Measurements from ENCODE around the gene BRSK1. TPM values are rescaled to one million over a fixed set of nuclear protein-coding genes. Genes with fewer than 3 reads are reported as not detected.

The BRSK1 gene
- total and polyA plus RNA-seq, 2 of the 13 experiments (the other 11 are each of a cell fraction or from before 2014, with no cell fraction given) = 0.18 to 1.2 TPM

- no peak for TF ChIP-seq ZNF142 (CRISPR knock-in tag; IDR thresholded peaks at IDR 0.05)
- TF ChIP-seq ZNF580 (CRISPR knock-in tag; IDR thresholded peaks at IDR 0.05; ENCODE audit: borderline replicate concordance, low read depth) = peak; percentile 95; the same call in 1 of the 2 replicates
- TF ChIP-seq TRAFD1 (CRISPR knock-in tag; IDR thresholded peaks at IDR 0.05; ENCODE audit: borderline replicate concordance) = peak; percentile 59; the same call in 1 of the 2 replicates
- TF ChIP-seq TEAD2 (CRISPR knock-in tag; IDR thresholded peaks at IDR 0.05) = no peak
- peak; percentile 98 for TF ChIP-seq MYPOP (CRISPR knock-in tag; IDR thresholded peaks at IDR 0.05)
- no peak; the same call in 1 of the 2 replicates for TF ChIP-seq ZNF3 (CRISPR knock-in tag; IDR thresholded peaks at IDR 0.05)
- no peak for TF ChIP-seq GLI4 (CRISPR knock-in tag; IDR thresholded peaks at IDR 0.05; ENCODE audit: borderline replicate concordance)
- TF ChIP-seq ZNF879 (CRISPR knock-in tag; IDR thresholded peaks at IDR 0.05) = peak; percentile 81; the same call in 1 of the 2 replicates
- TF ChIP-seq BRCA1 (CRISPR knock-in tag; IDR thresholded peaks at IDR 0.05) = peak; percentile 84; the same call in 1 of the 2 replicates
- peak; percentile 64 for TF ChIP-seq RFX5 (IDR thresholded peaks at IDR 0.05; ENCODE audit: low read depth, low read length)
- peak; percentile 85 for TF ChIP-seq SPEN (CRISPR knock-in tag; IDR thresholded peaks at IDR 0.05; ENCODE audit: low read depth)
- peak; percentile 50 for TF ChIP-seq SRSF4 (IDR thresholded peaks at IDR 0.05; ENCODE audit: low read depth, low read length, poor library complexity, severe bottlenecking)
- peak; percentile 86 for TF ChIP-seq TEAD3 (CRISPR knock-in tag; optimal IDR thresholded peaks at IDR 0.05; ENCODE audit: borderline replicate concordance)
- no peak for TF ChIP-seq SCMH1 (CRISPR knock-in tag; IDR thresholded peaks at IDR 0.05; ENCODE audit: borderline replicate concordance)
- no peak for TF ChIP-seq ARNT (IDR thresholded peaks at IDR 0.05)
- TF ChIP-seq HNRNPLL (IDR thresholded peaks at IDR 0.05; ENCODE audit: low read depth, low read length, poor library complexity, severe bottlenecking) = peak; percentile 94
- TF ChIP-seq, protein P1, sequence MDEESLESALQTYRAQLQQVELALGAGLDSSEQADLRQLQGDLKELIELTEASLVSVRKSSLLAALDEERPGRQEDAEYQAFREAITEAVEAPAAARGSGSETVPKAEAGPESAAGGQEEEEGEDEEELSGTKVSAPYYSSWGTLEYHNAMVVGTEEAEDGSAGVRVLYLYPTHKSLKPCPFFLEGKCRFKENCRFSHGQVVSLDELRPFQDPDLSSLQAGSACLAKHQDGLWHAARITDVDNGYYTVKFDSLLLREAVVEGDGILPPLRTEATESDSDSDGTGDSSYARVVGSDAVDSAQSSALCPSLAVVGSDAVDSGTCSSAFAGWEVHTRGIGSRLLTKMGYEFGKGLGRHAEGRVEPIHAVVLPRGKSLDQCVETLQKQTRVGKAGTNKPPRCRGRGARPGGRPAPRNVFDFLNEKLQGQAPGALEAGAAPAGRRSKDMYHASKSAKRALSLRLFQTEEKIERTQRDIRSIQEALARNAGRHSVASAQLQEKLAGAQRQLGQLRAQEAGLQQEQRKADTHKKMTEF (CRISPR knock-in tag; IDR thresholded peaks at IDR 0.05) = peak; percentile 99
- TF ChIP-seq SP140L (CRISPR knock-in tag; IDR thresholded peaks at IDR 0.05; ENCODE audit: borderline replicate concordance) = peak; percentile 79; the same call in 1 of the 2 replicates
Measured at GRCh38 chr19:55258828-55259539, 24.8 kb upstream of the BRSK1 start, which contains the start of gene PPP6R1 (continued).
